Measurements from ENCODE around the gene AOAH.

DNA sequence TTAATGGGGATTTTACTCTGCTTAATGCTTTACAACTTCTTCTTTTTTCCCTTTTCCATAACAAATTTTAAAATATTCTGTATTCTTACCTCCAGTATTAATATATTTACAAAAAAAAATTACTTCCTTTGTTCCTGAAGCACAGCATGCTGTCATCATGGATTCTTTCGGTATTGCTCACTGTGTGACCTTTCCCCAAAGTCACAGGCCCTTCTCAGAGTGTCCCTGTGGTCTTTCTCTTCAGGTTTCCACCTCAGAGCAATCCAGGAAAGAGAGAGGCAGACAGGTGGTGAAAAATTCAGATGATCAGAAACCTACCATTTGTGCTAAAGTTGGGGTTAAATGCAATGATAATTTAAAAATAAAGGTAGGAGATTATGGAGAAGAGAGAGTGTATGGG lies 13.0 kb downstream of the AOAH start:
- TF ChIP-seq, protein P1, sequence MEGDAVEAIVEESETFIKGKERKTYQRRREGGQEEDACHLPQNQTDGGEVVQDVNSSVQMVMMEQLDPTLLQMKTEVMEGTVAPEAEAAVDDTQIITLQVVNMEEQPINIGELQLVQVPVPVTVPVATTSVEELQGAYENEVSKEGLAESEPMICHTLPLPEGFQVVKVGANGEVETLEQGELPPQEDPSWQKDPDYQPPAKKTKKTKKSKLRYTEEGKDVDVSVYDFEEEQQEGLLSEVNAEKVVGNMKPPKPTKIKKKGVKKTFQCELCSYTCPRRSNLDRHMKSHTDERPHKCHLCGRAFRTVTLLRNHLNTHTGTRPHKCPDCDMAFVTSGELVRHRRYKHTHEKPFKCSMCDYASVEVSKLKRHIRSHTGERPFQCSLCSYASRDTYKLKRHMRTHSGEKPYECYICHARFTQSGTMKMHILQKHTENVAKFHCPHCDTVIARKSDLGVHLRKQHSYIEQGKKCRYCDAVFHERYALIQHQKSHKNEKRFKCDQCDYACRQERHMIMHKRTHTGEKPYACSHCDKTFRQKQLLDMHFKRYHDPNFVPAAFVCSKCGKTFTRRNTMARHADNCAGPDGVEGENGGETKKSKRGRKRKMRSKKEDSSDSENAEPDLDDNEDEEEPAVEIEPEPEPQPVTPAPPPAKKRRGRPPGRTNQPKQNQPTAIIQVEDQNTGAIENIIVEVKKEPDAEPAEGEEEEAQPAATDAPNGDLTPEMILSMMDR (IDR thresholded peaks at IDR 0.05) = no peak
- no peak for TF ChIP-seq POLR2A (IDR thresholded peaks at IDR 0.05)

Measured in adrenal gland (tissue), 5 donors.